GM23338 (cell line): Measurements from ENCODE around the gene LRRC73. TPM values are rescaled to one million over a fixed set of nuclear protein-coding genes. Genes with fewer than 3 reads are reported as not detected.

Source experiments
- ATAC-seq: fragments of 200-7000 bp; cut with Tn5 transposase; 3 replicates; pipeline ENCODE4 v1.9.1; 2020
- DNase-seq: peaks from one replicate; pipeline ENCODE4 v3.0.0-alpha.2; 2015; ENCODE audit warnings: low spot score
- H2AFZ ChIP-seq: fragments of 200-600 bp; sonication (generic); 2 replicates; pipeline ENCODE4 v1.8.0; 2016; ENCODE audit warnings: antibody characterized with exemption, mild to moderate bottlenecking, moderate library complexity
- H3F3A ChIP-seq: fragments of 200-600 bp; sonication (generic); replicated peaks from 2 replicates; pipeline ENCODE4 v1.8.0; 2017; ENCODE audit warnings: antibody characterized with exemption, mixed run types, low read depth
- H3K27ac ChIP-seq: fragments of 200-600 bp; sonication (generic); 2 replicates; pipeline ENCODE4 v1.6.1; 2016; ENCODE audit warnings: low read depth
- H3K27me3 ChIP-seq: fragments of 200-600 bp; sonication (generic); 2 replicates; pipeline ENCODE4 v1.8.0; 2016; ENCODE audit warnings: mild to moderate bottlenecking, mixed run types, moderate library complexity; ENCODE audit not compliant: insufficient read depth
- H3K36me3 ChIP-seq: fragments of 200-600 bp; sonication (generic); 2 replicates; pipeline ENCODE4 v1.8.0; 2016; ENCODE audit warnings: mild to moderate bottlenecking; ENCODE audit not compliant: insufficient read depth
- H3K4me1 ChIP-seq: fragments of 200-600 bp; sonication (generic); 2 replicates; pipeline ENCODE4 v1.8.0; 2016; ENCODE audit warnings: mild to moderate bottlenecking, moderate library complexity; ENCODE audit not compliant: insufficient read depth
- H3K4me2 ChIP-seq: fragments of 200-600 bp; sonication (generic); 2 replicates; pipeline ENCODE4 v1.7.1; 2017; ENCODE audit warnings: mixed run types
- H3K4me3 ChIP-seq: fragments of 200-600 bp; sonication (generic); 2 replicates; pipeline ENCODE4 v1.6.1; 2016; ENCODE audit warnings: mixed run types
- H3K79me2 ChIP-seq: fragments of 200-600 bp; sonication (generic); replicated peaks from 2 replicates; pipeline ENCODE4 v1.8.0; 2017; ENCODE audit warnings: mild to moderate bottlenecking; ENCODE audit not compliant: insufficient read depth
- H3K9me2 ChIP-seq: fragments of 200-600 bp; sonication (generic); 2 replicates; pipeline ENCODE4 v1.8.0; 2017; ENCODE audit not compliant: insufficient read depth
- H4K20me1 ChIP-seq: fragments of 200-600 bp; sonication (generic); replicated peaks from 2 replicates; pipeline ENCODE4 v1.8.0; 2017; ENCODE audit warnings: mild to moderate bottlenecking; ENCODE audit not compliant: insufficient read depth
- H3K27ac Mint-ChIP-seq: 2 replicates; pipeline ENCODE4 v1.8.0; 2020; ENCODE audit warnings: inconsistent platforms, mild to moderate bottlenecking, moderate library complexity, mixed read lengths
- H3K27me3 Mint-ChIP-seq: 3 replicates; pipeline ENCODE4 v1.8.0; 2022; ENCODE audit warnings: low read depth, mild to moderate bottlenecking, moderate library complexity, mixed read lengths, inconsistent platforms; ENCODE audit not compliant: insufficient read depth, poor library complexity
- H3K36me3 Mint-ChIP-seq: 3 replicates; pipeline ENCODE4 v1.8.0; 2021; ENCODE audit warnings: low read depth, mild to moderate bottlenecking, inconsistent platforms, moderate library complexity, mixed read lengths
- H3K4me1 Mint-ChIP-seq: 3 replicates; pipeline ENCODE4 v1.8.0; 2020; ENCODE audit warnings: mild to moderate bottlenecking, inconsistent platforms, mixed read lengths
- H3K4me3 Mint-ChIP-seq: 3 replicates; pipeline ENCODE4 v1.8.0; 2021; ENCODE audit warnings: moderate library complexity, mild to moderate bottlenecking, inconsistent platforms, mixed read lengths
- H3K9me3 Mint-ChIP-seq: 3 replicates; pipeline ENCODE4 v1.8.0; 2020; ENCODE audit warnings: moderate library complexity, mild to moderate bottlenecking, inconsistent platforms, mixed read lengths
- CTCF ChIP-seq, 2 experiments: fragments of 200-600 bp in 1 of 2; sonication (generic) in 1 of 2; conservative IDR thresholded peaks; 2 replicates each; pipeline versions ENCODE4 v1.5.1 to v1.6.1; 2016 to 2017; ENCODE audit warnings: antibody characterized with exemption in 2 of 2, low read depth in 2 of 2, mild to moderate bottlenecking in 2 of 2, moderate library complexity in 1 of 2
- EZH2 ChIP-seq: fragments of 200-600 bp; sonication (generic); IDR thresholded peaks from one replicate; pipeline ENCODE4 v1.8.0; 2017; ENCODE audit warnings: antibody characterized with exemption, mild to moderate bottlenecking, low read depth; ENCODE audit not compliant: unreplicated experiment
- EZH2phosphoT487 ChIP-seq: fragments of 200-600 bp; sonication (generic); IDR thresholded peaks from one replicate; pipeline ENCODE4 v1.8.1; 2018; ENCODE audit warnings: antibody characterized with exemption; ENCODE audit not compliant: unreplicated experiment
- JUNB ChIP-seq: IDR thresholded peaks from one replicate; pipeline ENCODE4 v1.6.1; 2016; ENCODE audit warnings: antibody characterized with exemption; ENCODE audit not compliant: unreplicated experiment
- NANOG ChIP-seq: IDR thresholded peaks from 2 replicates; pipeline ENCODE4 v1.6.1; 2016; ENCODE audit warnings: antibody characterized with exemption, borderline replicate concordance
- POLR2AphosphoS5 ChIP-seq: IDR thresholded peaks from 2 replicates; pipeline ENCODE4 v1.6.1; 2016; ENCODE audit warnings: antibody characterized with exemption, low read depth
- STAT1 ChIP-seq: IDR thresholded peaks from one replicate; pipeline ENCODE4 v1.6.1; 2016; ENCODE audit warnings: antibody characterized with exemption; ENCODE audit not compliant: unreplicated experiment
- ZNF114 ChIP-seq: fragments of 250-450 bp; sonication (Bioruptor Pico); IDR thresholded peaks from 2 replicates; pipeline ENCODE4 v1.5.0; 2020; ENCODE audit warnings: mild to moderate bottlenecking, moderate library complexity
- ZNF462 ChIP-seq: fragments of 250-450 bp; sonication (Bioruptor Pico); IDR thresholded peaks from 2 replicates; pipeline ENCODE4 v1.5.0; 2020; ENCODE audit warnings: mild to moderate bottlenecking, moderate library complexity
- polyA plus RNA-seq: library from polyadenylated mRNA; unstranded; fragments of >200 nt; fragmentation: Nextera tagmentation; extraction: Ambion mirVana; gene quantifications from 2 replicates; pipeline ENCODE4 v1.2.1, GENCODE V29; 2016
- total RNA-seq: library from RNA; depleted of rRNA; stranded (reverse); fragments of >200 nt; shearing (Covaris generic); gene quantifications from 2 replicates; pipeline ENCODE4 v1.2.3, GENCODE V29; 2014

Gene LRRC73
- total and polyA plus RNA-seq, 2 experiments from 2014 or later, result 0.26 to 0.59 TPM

- TF ChIP-seq ZNF462 (CRISPR knock-in tag) (no peak), EZH2phosphoT487 (no peak)
These were observed 50.1 kb downstream of the LRRC73 start (continued) for GRCh38 chr6:43460032-43460431.

GRCh38 chr6:43459535-43459934 lies 50.6 kb downstream of the LRRC73 start:
- Histone ChIP-seq H3K4me2 (no peak overlapping the region), H3K36me3 (no peaks in the 10 kb centered on the region), H3K79me2 (no peaks in the 10 kb centered on the region), H2AFZ (no peak overlapping the region), H3K27me3 (peaks cover 34% of the 10 kb centered on the region), H3F3A (0 out of 2 replicates have a peak, but pooled peaks cover 4% of the 10 kb centered on the region), H3K4me3 (no peak overlapping the region), H4K20me1 (no peaks in the 10 kb centered on the region; the same call in 1 of the 2 replicates), H3K27ac (no peak overlapping the region), H3K9me2 (no peaks in the 10 kb centered on the region), H3K4me1 (no peaks in the 10 kb centered on the region)
- ATAC-seq, result no peak
- H3K4me3 Mint-ChIP-seq, result no peak overlapping the region
- no peaks in the 10 kb centered on the region; the same call in 2 of the 3 replicates for H3K36me3 Mint-ChIP-seq
- H3K27me3 Mint-ChIP-seq, result peaks cover 34% of the 10 kb centered on the region
- peaks cover 11% of the 10 kb centered on the region for H3K4me1 Mint-ChIP-seq
- H3K27ac Mint-ChIP-seq, result no peak overlapping the region
- peaks cover 3% of the 10 kb centered on the region; the same call in 2 of the 3 replicates for H3K9me3 Mint-ChIP-seq
- DNase-seq, result no peak
- TF ChIP-seq ZNF462 (CRISPR knock-in tag), result no peak
- no peak for TF ChIP-seq JUNB
- TF ChIP-seq STAT1, result no peak
- no peak for TF ChIP-seq NANOG
- no peak for TF ChIP-seq CTCF (conservative IDR thresholded peaks at IDR 0.05; ENCODE audit: low read depth in 2 of 2)
- TF ChIP-seq ZNF114 (CRISPR knock-in tag), result no peak
- TF ChIP-seq POLR2AphosphoS5, result no peak
- TF ChIP-seq EZH2, result no peak
